PC-3 (cell line): ENCODE results near the gene CFAP65. TPM values are rescaled to one million over a fixed set of nuclear protein-coding genes. Genes with fewer than 3 reads are reported as not detected.

Source experiments
- ATAC-seq: fragments of 200-7000 bp; cut with Tn5 transposase; 2 replicates; pipeline ENCODE4 v1.9.1; 2020; ENCODE audit warnings: mild to moderate bottlenecking, moderate library complexity
- BruUV-seq: library from RNA; stranded (reverse); fragments of 400-500 nt; replicated peaks from 2 replicates; lab custom pipeline; 2021; lab: Mats Ljungman, UMichigan
- CTCF ChIA-PET: fragments of 300-600 bp; sonication (Branson Sonifier 250); formaldehyde crosslinking; loops from one replicate; lab custom pipeline; 2022; ENCODE audit warnings: antibody characterized with exemption; lab: Charles Lee
- POLR2A ChIA-PET: fragments of 300-600 bp; sonication (Branson Sonifier 250); formaldehyde crosslinking; loops from one replicate; lab custom pipeline; 2022; ENCODE audit warnings: antibody characterized with exemption; ENCODE audit not compliant: unreplicated experiment; lab: Charles Lee
- DNase-seq: peaks from one replicate; pipeline ENCODE4 v3.0.0-alpha.2; 2015
- H2AFZ ChIP-seq: fragments of 300-600 bp; sonication (generic); 2 replicates; pipeline ENCODE4 v1.6.0; 2016; ENCODE audit warnings: antibody characterized with exemption, low read length
- H3F3A ChIP-seq: fragments of 300-600 bp; sonication (generic); one replicate; pipeline ENCODE4 v1.6.0; 2017; ENCODE audit warnings: antibody characterized with exemption, low read length, control low read depth, mild to moderate bottlenecking; ENCODE audit not compliant: unreplicated experiment
- H3K27ac ChIP-seq: fragments of 300-600 bp; sonication (generic); 2 replicates; pipeline ENCODE4 v1.5.1; 2016; ENCODE audit warnings: mild to moderate bottlenecking, low read length
- H3K27me3 ChIP-seq: fragments of 300-600 bp; sonication (generic); 2 replicates; pipeline ENCODE4 v1.6.1; 2016; ENCODE audit warnings: low read length, mixed read lengths
- H3K36me3 ChIP-seq: fragments of 300-600 bp; sonication (generic); 2 replicates; pipeline ENCODE4 v1.6.1; 2016; ENCODE audit warnings: low read depth, mixed run types, low read length, mixed read lengths
- H3K4me1 ChIP-seq: fragments of 300-600 bp; sonication (generic); 2 replicates; pipeline ENCODE4 v1.5.1; 2016; ENCODE audit warnings: low read length; ENCODE audit not compliant: insufficient read depth
- H3K4me2 ChIP-seq: fragments of 300-600 bp; sonication (generic); 2 replicates; pipeline ENCODE4 v1.6.0; 2016; ENCODE audit warnings: low read length
- H3K4me3 ChIP-seq: fragments of 300-600 bp; sonication (generic); 2 replicates; pipeline ENCODE4 v1.5.1; 2016; ENCODE audit warnings: mild to moderate bottlenecking, low read length, mixed read lengths
- H3K79me2 ChIP-seq: fragments of 300-600 bp; sonication (generic); 2 replicates; pipeline ENCODE4 v1.6.1; 2017; ENCODE audit warnings: low read length, mixed read lengths
- H3K9ac ChIP-seq: fragments of 300-600 bp; sonication (generic); 2 replicates; pipeline ENCODE4 v1.6.0; 2016; ENCODE audit warnings: mild to moderate bottlenecking, low read length
- H3K9me2 ChIP-seq: fragments of 300-600 bp; sonication (generic); replicated peaks from 2 replicates; pipeline ENCODE4 v1.6.1; 2016; ENCODE audit warnings: mixed run types, low read length, mixed read lengths
- H3K9me3 ChIP-seq: fragments of 300-600 bp; sonication (generic); 2 replicates; pipeline ENCODE4 v1.6.1; 2016; ENCODE audit warnings: low read length, mixed read lengths
- H4K20me1 ChIP-seq: fragments of 300-600 bp; sonication (generic); 2 replicates; pipeline ENCODE4 v1.6.1; 2016; ENCODE audit warnings: low read length, mixed read lengths
- EZH2 ChIP-seq: fragments of 300-600 bp; sonication (generic); IDR thresholded peaks from one replicate; pipeline ENCODE4 v1.6.1; 2017; ENCODE audit warnings: antibody characterized with exemption, mild to moderate bottlenecking, low read length; ENCODE audit not compliant: unreplicated experiment
- EZH2phosphoT487 ChIP-seq: fragments of 300-600 bp; sonication (generic); IDR thresholded peaks from 2 replicates; pipeline ENCODE4 v1.6.1; 2018; ENCODE audit warnings: mild to moderate bottlenecking, antibody characterized with exemption, low read length, borderline replicate concordance
- intact Hi-C: fragments of 100-400 bp; cut with micrococcal nuclease; formaldehyde crosslinking; loops from 2 replicates; pipeline ENCODE4 v1.9.0; 2023
- total RNA-seq: library from RNA; depleted of rRNA; stranded (reverse); fragments of >200 nt; gene quantifications from 2 replicates; pipeline ENCODE4 v1.2.3, GENCODE V29; 2014
- TF ChIP-seq, protein P1 (sequence below): fragments of 300-600 bp; sonication (generic); conservative IDR thresholded peaks from 2 replicates; pipeline ENCODE4 v1.5.1; 2017; ENCODE audit warnings: antibody characterized with exemption, low read depth, mild to moderate bottlenecking, low read length

The CFAP65 gene
- total RNA-seq, 1 experiment from 2014 or later, result 0.18 TPM

- Histone ChIP-seq H3K4me2 (peak overlapping the region; percentile 75; the same call in 1 of the 2 replicates), H3K4me3 (no peak overlapping the region), H3K9me2 (no peaks in the 10 kb centered on the region), H3K9me3 (no peaks in the 10 kb centered on the region), H3F3A (no peaks in the 10 kb centered on the region), H3K27ac (no peak overlapping the region), H4K20me1 (no peaks in the 10 kb centered on the region), H3K36me3 (no peaks in the 10 kb centered on the region), H3K4me1 (peaks cover 22% of the 10 kb centered on the region), H3K9ac (no peak overlapping the region), H2AFZ (no peak overlapping the region), H3K27me3 (peaks cover 46% of the 10 kb centered on the region), H3K79me2 (no peaks in the 10 kb centered on the region)
- CTCF ChIA-PET, result interaction anchor here (0.7 to 1.7 kb wide), 7 partner anchors 14 to 97 kb away, joined by 3 to 12 read pairs (median 3); no protein-coding TSS in a partner anchor
- POLR2A ChIA-PET, result no interaction called here
- no TSS peak for BruUV-seq
- DNase-seq, result peak; percentile 72
- ATAC-seq, result peak; percentile 67
- TF ChIP-seq, protein P1, sequence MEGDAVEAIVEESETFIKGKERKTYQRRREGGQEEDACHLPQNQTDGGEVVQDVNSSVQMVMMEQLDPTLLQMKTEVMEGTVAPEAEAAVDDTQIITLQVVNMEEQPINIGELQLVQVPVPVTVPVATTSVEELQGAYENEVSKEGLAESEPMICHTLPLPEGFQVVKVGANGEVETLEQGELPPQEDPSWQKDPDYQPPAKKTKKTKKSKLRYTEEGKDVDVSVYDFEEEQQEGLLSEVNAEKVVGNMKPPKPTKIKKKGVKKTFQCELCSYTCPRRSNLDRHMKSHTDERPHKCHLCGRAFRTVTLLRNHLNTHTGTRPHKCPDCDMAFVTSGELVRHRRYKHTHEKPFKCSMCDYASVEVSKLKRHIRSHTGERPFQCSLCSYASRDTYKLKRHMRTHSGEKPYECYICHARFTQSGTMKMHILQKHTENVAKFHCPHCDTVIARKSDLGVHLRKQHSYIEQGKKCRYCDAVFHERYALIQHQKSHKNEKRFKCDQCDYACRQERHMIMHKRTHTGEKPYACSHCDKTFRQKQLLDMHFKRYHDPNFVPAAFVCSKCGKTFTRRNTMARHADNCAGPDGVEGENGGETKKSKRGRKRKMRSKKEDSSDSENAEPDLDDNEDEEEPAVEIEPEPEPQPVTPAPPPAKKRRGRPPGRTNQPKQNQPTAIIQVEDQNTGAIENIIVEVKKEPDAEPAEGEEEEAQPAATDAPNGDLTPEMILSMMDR, result peak; percentile 87
- no peak for TF ChIP-seq EZH2phosphoT487
- intact Hi-C loops, result loop anchor here (1.0 kb wide), 1 partner anchor 61 kb away; no protein-coding TSS in a partner anchor
These were observed 16.6 kb upstream of the CFAP65 start for GRCh38 chr2:219057709-219058540.

DNA sequence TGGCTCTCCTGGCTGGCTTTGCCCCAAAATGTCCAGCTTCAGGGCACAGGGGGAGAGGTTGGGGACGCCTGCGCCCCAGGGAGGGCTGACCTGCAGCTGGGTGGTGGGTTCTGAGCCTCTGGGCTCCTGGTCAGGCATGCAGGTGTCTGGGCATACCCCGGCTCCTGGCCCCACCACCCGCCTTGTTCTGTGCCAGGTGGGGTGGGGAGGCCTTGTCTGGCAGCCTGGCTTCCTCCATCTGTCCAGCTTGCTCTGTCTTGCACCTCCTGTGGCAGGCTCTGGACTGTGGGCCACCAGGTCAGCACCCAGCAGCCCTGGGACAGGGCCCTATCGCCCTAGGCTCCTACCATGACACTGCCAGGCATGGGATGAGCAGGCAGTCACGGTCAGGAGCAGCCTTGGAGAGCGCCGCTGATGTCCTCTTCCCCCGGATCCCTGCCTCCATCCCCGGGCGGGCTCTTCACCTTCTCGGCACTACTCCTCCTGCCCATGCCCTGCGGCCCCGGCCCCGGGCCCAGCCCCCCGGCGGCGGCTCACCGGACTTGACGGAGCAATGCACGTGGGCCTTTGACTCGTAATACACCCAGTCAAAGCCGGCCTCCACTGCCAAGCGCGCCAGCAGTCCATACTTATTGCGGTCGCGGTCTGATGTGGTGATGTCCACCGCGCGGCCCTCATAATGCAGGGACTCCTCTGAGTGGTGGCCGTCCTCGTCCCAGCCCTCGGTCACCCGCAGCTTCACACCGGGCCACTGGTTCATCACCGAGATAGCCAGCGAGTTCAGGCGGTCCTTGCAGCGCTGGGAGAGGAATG is 15.8 kb upstream of the CFAP65 start:
- BruUV-seq, result no TSS peak
- Histone ChIP-seq H3K4me2 (no peak overlapping the region), H3F3A (no peaks in the 10 kb centered on the region), H3K9ac (no peak overlapping the region), H3K27me3 (peaks cover 39% of the 10 kb centered on the region), H4K20me1 (no peaks in the 10 kb centered on the region), H3K36me3 (no peaks in the 10 kb centered on the region), H3K4me3 (no peak overlapping the region), H3K9me2 (no peaks in the 10 kb centered on the region), H3K79me2 (no peaks in the 10 kb centered on the region), H3K9me3 (no peaks in the 10 kb centered on the region), H3K27ac (no peak overlapping the region), H3K4me1 (peaks cover 22% of the 10 kb centered on the region), H2AFZ (no peak overlapping the region)
- no peak for TF ChIP-seq EZH2
- TF ChIP-seq EZH2phosphoT487, result no peak
- TF ChIP-seq, protein P1, result no peak
- ChIA-PET CTCF (no interaction called here), POLR2A (no interaction called here)
- intact Hi-C loops, result no loop called here
- DNase-seq (no peak), ATAC-seq (no peak)
